ENCODE measurements around the gene PHOSPHO2. TPM values are rescaled to one million over a fixed set of nuclear protein-coding genes. Genes with fewer than 3 reads are reported as not detected.

Gene PHOSPHO2
- total and polyA plus RNA-seq, 9 of the 15 experiments (the other 6 are each of a cell fraction or from before 2014, with no cell fraction given): 7.8 to 19.1 (median 11.7) TPM

DNA sequence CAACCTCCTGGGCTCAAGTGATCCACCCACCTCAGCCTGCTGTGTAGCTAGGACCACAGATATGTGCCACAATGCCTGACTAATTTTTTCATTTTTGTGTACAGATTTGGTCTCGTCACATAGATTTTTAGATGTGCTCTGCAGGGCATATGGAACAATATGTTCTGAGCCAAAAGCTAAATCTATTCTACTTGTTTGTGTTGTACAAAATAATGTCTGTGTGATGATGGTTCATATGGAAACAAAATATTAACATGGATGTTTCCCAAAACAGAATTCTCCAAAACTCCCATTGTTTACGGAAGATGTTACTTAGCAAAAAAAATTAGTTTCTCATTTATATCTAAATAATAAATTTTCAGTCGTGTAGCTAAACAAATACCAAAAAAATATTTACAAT lies 26.7 kb downstream of the PHOSPHO2 start:
- BruUV-seq (replicated peaks): no TSS peak
- Histone ChIP-seq H3K79me2 (ENCODE audit: control insufficient read depth, insufficient read depth, low read length) (no peaks in the 10 kb centered on the region), H3K9me3 (replicated peaks; ENCODE audit: control insufficient read depth, insufficient read depth, low read depth, low read length) (no peaks in the 10 kb centered on the region), H3K36me3 (ENCODE audit: control insufficient read depth, insufficient read depth, low read length) (no peaks in the 10 kb centered on the region), H3K4me3 (no peak overlapping the region), H4K20me1 (replicated peaks; ENCODE audit: control insufficient read depth, insufficient read depth, low read length) (no peaks in the 10 kb centered on the region), H2AFZ (ENCODE audit: low read depth, low read length) (no peak overlapping the region), H3K9me1 (ENCODE audit: control insufficient read depth, insufficient read depth, low read length) (no peaks in the 10 kb centered on the region), H3K27me3 (ENCODE audit: control insufficient read depth in 2 of 2, insufficient read depth in 2 of 2, low read length in 2 of 2) (no peaks in the 10 kb centered on the region), H3K4me2 (ENCODE audit: insufficient read depth, low read length) (no peak overlapping the region), H3K4me1 (replicated peaks in 1 of 2; ENCODE audit: control insufficient read depth in 2 of 2, insufficient read depth in 2 of 2, low read length in 2 of 2) (peaks cover 12 to 21% of the 10 kb centered on the region in 2 experiments), H3K9ac (ENCODE audit: insufficient read depth in 1 of 2, low read depth in 2 of 2, low read length in 2 of 2) (no peak overlapping the region), H3K27ac (ENCODE audit: extremely low read depth, low read depth, low read length) (no peak overlapping the region)
- POLR2A ChIA-PET: no interaction called here
- WGBS (ENCODE audit: insufficient coverage, low coverage, missing lambda C conversion rate): 53% methylated on average over 3 of the region's 3 CpGs
- FAIRE-seq: no peak
- ATAC-seq: no peak
- TF ChIP-seq ARID1B (IDR thresholded peaks at IDR 0.05) (no peak), ZNF143 (CRISPR knock-in tag; IDR thresholded peaks at IDR 0.05) (no peak), ETV5 (CRISPR knock-in tag; IDR thresholded peaks at IDR 0.05; ENCODE audit: low read depth) (no peak), CHD1 (IDR thresholded peaks at IDR 0.05; ENCODE audit: low read length) (no peak), ZFPM2 (CRISPR knock-in tag; IDR thresholded peaks at IDR 0.05) (no peak), HMG20A (CRISPR knock-in tag; conservative IDR thresholded peaks at IDR 0.05) (no peak)
- TF ChIP-seq, protein P1, sequence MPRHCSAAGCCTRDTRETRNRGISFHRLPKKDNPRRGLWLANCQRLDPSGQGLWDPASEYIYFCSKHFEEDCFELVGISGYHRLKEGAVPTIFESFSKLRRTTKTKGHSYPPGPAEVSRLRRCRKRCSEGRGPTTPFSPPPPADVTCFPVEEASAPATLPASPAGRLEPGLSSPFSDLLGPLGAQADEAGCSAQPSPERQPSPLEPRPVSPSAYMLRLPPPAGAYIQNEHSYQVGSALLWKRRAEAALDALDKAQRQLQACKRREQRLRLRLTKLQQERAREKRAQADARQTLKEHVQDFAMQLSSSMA (CRISPR knock-in tag; IDR thresholded peaks at IDR 0.05): no peak
- CTCF ChIA-PET (ENCODE audit: low intra/inter-chr PET ratio): no interaction called here
- intact Hi-C loops (cut with micrococcal nuclease): no loop called here
- no peak for DNase-seq (ENCODE audit: extremely low read depth in 1 of 4, low spot score in 3 of 4)
- in situ Hi-C loops (cut with MboI): no loop called here
